GM21576 (cell line): Measurements from ENCODE around the gene ATRN.

ENCODE experiments used
- ATAC-seq: cut with Tn5 transposase; IDR thresholded peaks from one replicate; pipeline ENCODE4 v1.9.1; 2021; ENCODE audit warnings: mild to moderate bottlenecking, moderate library complexity; ENCODE audit not compliant: unreplicated experiment

ATRN gene

GRCh38 chr20:3653921-3654320, 183.1 kb downstream of the ATRN start:
- ATAC-seq, result no peak

GRCh38 chr20:3654326-3655130, 183.7 kb downstream of the ATRN start:
- no peak for ATAC-seq

DNA sequence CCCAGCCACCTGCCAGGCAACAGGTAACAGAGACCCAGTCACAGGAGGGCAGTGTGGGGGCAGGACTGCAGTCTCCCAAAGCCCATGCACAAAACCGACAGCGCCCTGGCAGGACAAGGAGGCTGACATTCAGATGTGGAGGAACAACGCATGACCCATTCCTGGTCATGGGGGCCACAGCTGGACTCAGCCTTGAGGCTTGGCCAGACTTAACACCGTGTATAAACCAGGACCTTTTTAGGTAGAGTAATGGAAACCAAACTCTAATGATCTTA, 184.2 kb downstream of the ATRN start:
- no peak for ATAC-seq

DNA sequence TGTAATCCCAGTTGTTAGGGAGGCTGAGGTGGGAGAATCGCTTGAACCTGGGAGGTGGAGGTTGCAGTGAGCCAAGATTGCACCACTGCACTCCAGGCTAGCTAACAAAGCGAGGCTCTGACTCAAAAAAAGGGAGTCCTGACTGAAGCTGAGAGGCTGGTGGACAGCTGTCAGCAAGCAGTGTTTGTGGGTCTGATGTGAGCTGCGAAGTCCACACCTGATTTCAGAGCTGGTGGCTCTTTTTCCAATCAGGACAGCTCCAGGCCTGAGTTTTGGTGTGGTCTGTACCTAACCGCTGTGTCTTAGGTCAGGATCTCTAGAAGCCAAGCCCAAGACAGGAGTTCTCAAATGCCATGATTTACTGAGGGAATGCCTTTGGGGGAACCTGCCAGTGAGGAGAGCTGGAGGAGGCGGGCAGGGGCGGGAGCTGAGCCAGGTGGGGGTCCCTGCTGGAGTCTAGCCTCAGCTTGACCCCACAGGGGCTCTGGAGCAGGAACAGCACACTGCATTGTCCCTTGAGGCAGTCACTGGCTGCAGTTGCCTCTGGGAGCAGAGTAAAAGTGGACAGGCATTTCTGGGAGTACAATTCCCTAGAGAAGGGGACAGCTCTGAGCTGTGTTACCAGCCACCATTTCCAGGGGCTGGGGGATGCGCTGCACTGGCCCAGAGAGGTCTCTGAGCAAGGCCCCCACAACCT, 187.3 kb downstream of the ATRN start:
- no peak for ATAC-seq

DNA sequence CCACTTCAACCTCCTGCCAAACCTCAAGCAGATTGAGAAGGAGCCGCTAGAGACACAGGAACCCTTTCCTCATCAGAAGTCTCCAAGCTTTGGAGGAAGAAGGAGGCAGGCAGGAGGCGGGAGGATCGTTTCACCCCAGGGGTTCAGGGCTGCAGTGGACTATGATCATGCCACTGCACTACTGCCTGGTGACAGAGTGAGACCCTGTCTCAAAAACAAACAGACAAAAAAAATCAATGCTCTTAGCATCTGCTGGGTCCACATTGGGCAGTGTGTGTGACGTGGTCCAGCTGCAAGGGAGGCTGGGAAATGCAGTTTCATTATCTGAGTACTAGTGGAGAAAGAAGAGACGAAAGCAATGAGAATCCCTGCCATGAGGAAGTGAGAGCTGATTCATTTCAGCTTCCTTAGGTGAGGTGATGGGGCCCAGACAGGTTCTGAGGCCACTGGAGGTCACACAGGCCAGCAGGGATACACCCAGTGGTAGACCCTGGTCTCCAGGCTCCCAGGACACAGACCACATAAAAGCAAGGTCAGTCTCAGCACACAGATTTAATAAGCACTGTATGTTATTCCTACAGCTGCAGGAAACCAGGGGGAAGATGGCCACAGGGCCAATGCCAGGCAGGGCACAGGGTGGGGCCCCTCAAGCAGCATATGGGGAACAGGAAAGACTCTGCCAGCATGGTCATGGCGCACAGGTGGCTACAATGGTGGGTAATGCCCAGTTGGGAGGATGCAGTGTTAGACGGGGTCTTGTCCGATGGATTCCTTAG, 188.1 kb downstream of the ATRN start:
- ATAC-seq, result peak; percentile 92

GRCh38 chr20:3659492-3660261, 188.9 kb downstream of the ATRN start:
- ATAC-seq, result no peak

DNA sequence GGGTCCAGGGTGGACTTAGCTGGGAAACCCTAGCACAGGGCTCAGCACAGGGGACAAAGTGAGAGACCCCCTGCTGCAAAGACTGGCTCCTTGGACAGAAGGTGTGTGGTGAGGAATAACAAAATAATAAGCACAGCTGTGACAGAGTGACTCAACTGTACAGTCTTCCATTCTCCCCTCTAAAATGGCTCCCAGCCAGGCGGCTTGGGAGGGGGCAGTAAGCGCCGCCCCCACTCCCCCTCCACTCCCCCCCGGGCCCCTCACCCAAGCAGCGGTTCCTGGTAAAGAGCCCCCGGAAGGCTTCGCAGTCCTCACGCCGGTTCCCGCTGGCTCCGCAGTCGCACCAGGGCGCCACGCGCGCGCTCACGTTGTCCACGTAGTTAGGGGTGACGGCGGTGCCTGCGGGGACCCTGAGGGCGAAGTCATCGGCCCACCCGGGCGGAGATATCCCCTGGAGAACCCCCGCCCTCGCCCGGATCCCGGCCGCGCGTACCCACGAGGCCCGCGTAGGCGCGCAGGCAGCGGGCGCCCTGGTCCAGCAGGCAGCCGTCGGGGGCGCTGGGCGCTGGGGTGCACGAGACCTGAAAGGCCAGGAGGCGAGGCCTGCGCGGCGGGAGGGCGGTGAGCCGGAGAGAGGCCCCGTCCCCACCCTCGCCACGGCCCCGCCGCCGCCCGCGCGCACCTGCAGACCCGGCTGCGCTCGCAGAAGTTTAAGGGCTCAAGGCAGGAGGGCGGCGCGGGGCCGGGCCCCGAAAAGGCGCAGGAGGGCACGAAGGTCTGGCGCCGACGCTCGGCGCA, 189.6 kb downstream of the ATRN start:
- no peak for ATAC-seq

DNA sequence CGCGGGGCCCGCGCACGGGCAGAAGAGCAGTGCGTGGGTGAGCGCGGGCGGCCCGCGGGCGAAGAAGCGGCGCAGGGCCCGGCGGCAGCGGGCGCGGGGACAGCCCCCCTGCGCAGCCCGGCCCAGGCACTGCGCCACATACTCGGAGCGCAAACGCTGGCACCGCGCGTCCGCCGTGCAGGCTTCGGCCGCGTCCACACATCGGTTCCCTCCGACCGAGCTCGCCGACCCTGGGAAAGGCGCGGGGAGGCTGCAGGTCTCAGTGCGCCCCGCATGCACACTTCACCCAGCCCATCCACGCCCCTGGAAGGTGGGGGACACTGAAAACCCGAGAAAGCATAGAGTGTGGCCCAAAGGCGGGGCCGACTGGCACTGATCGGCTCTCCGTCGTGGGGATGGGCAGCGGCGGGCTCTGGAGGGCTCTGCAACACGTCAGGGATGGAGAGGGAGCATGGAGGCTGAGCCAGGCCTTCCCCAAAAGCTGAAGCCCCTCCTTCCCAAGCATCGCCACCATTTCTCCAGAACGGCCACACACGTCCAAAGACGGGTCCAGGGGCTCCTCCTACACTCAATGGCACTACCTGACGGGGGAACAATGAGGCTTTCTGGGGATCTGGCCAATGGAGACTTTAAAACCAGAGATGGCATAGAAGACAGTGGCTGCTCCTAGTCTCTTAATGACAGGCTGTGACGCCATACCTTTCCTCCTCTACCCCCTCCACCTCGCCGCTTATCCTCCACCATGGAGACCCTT, 190.4 kb downstream of the ATRN start:
- no peak for ATAC-seq

- no peak for ATAC-seq
Observed at GRCh38 chr20:3661814-3662665, 191.2 kb downstream of the ATRN start.

- no peak for ATAC-seq
Observed at GRCh38 chr20:3663031-3663701, 192.3 kb downstream of the ATRN start, which contains the start of gene GFRA4. TSS of gene GFRA4 (minus strand) at chr20:3663399. CDS start at chr20:3663399, 0 bp downstream.

GRCh38 chr20:3663858-3664257, 193.0 kb downstream of the ATRN start:
- ATAC-seq, result no peak

- no peak for ATAC-seq
Observed at GRCh38 chr20:3667434-3668037, 196.7 kb downstream of the ATRN start.

- ATAC-seq, result no peak
Observed at GRCh38 chr20:3669710-3670367, 199.0 kb downstream of the ATRN start.

GRCh38 chr20:3670511-3670910, 199.7 kb downstream of the ATRN start:
- no peak for ATAC-seq

DNA sequence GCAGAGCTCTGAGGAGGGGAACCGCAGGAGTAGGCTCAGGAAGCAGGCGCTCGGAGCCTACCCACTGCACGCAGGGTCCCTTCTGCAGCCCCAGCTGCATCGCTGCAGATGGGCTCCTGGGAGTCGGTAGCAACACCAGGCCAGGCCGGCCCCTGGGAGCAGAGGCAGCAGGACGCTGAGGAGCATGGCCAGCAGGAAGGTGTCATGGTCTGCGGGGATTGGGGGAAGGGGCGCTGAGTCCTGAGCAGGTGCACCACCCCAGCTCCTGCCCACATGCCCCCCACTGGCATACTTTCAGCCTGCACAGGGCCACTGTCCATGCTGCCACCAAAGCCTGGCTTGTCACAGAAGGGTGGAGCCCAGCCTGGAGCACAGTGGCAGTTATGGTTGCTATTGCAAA, 200.1 kb downstream of the ATRN start:
- no peak for ATAC-seq

DNA sequence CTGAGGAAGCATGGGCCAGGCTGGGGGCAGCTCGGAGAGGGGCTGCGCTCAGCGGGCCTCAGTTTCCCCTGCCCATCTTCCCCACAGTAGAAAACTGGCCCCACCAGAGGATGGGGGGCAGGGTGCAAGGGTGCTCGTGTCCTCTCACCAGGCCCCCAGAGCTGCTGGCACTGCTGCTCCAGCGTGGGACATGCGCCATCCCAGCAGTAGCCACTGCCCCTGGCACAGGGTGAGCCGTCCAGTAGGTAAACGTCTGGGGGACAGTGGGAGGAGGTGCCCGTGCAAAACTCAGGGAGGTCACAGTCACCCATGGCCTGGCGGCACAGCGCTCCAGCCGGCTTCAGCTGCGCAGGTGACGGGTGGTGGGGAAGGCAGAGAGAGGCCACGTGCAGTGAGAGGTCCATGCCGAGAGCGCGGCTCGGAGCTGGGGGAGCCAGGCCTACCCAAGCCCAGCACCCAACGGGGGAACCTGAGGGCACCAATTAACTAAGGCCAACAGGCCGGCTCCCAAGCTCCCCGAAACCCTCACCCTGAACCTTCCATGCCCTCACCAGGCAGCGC, 201.2 kb downstream of the ATRN start:
- no peak for ATAC-seq
